NCI-H2081 (cell line): ENCODE results near the gene RNF14.

Source experiments
- DNase-seq, 2 experiments: peaks; one replicate each; lab custom pipeline; 2025; lab: John Stamatoyannopoulos, UW

RNF14 gene

GRCh38 chr5:141947316-141947715 is 21.6 kb upstream of the RNF14 start:
- no peak for DNase-seq

DNA sequence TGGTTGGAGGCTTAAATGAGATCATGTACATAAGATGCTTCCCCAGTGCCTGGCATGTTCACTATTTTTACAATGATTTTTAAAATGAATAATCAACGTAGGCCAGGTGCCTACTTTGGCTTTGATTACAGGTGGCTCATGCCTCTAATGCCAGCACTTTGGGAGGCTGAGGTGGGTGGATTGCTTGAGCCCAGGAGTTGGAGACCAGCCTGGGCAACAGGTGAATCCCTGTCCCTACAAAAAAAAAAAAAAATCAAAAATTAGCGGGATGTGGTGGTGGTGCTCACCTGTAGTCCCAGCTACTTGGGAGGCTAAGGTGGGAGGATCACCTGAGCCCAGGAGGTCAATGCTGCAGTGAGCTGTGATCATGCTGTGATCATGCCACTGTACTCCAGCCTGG is 20.1 kb upstream of the RNF14 start:
- DNase-seq: no peak

GRCh38 chr5:141949511-141949910 is 19.4 kb upstream of the RNF14 start:
- no peak for DNase-seq

DNA sequence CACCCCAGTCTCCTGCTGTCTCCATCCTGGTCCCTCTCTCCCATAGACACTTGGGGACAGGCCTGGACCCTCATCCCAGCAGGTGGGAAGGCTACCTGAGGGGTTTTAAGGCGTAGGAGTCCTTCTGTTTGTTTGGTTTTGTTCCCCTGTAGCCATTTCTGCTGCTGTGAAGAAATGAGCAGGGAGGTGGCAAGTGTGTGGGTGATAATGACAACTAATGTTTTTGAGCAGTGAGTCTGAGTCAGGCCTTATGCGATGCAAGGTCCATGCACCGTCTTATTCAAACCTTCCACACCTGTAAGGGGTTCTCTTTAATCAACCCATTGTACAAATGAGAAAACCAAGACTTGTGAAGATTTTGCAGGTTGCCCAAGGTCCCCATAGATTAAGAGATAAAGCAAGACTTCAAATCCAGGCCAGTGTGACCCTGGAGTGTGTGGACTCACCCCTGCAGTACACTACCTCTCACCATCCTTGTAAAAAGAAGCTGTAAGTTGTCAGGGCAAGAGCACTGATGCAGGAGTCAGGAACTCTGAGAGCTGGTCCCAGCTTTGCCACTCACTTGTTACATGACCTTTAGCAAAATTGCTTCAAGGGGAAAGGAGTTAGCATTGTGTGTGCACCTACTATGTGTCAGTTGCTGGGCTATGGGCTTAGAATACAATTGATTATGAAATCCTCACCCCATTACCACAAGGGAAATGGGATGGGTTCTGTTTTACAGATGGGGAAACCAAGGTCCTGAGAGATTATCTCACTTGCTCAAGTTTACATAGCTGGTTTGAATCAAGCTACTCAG is 18.5 kb upstream of the RNF14 start:
- DNase-seq: no peak

- no peak for DNase-seq
These were observed 17.5 kb upstream of the RNF14 start for GRCh38 chr5:141951332-141951781.

- DNase-seq: no peak
These were observed 16.9 kb upstream of the RNF14 start for GRCh38 chr5:141952020-141952419.

- no peak for DNase-seq
These were observed 14.7 kb upstream of the RNF14 start for GRCh38 chr5:141954194-141954593.

DNA sequence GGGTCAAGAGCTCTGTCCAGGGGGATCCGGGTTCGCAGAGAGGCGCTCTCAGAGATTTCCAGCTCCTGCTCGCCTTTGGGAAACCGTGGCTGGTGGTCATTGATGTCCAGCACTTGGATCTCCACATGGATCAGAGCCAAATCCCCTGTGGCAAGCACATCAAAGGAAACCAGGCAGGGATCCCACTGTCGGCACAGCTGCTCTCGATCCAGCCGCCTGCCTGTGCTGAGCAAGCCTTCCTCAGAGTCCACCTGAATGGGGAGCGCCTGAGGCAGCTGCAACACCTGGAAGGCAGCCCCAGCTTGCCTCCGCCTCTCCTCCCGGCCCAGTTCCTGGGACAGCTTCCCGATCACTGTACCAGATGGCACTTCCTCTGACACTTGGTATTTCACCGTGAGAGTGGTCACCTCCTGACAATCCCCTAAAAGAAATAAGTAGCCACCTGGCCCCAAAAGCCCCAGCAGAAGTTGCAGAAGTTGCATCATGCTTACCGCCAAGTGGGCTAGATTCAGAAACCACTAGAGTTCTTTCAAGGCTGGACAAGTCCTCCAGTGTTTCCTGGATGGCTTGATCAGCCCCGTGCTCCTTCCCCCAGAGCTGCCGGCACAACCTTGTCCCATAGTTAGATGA is 11.4 kb upstream of the RNF14 start:
- no peak for DNase-seq

DNA sequence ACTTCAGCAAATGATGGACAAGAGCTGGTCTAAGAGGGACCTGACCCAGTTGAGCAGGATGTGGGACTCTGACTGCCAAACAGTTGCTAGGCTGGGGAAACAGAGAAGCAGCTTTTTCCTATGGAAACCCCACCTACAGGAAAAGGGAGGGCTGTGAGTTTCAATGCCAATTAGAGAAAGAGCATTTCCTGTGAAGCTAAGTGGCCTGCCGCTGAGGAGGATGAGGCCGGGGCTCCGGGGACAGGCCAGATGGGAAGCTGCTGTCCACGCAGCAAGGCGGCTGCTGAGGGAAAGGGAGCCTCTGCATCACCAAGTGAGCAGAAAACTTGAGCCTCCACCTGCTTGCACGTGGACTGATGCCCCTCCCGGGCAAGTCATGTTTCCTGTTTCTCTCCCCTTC is 10.8 kb upstream of the RNF14 start, which contains the start of gene PCDH12:
Gene PCDH12, minus strand, starts transcription at position 90 of the 400 bp plus-strand sequence. CDS start 351 bp downstream, outside the sequence.
- DNase-seq: peak; percentile 8 to 42

GRCh38 chr5:141958546-141959172 is 10.2 kb upstream of the RNF14 start:
- DNase-seq: no peak

DNA sequence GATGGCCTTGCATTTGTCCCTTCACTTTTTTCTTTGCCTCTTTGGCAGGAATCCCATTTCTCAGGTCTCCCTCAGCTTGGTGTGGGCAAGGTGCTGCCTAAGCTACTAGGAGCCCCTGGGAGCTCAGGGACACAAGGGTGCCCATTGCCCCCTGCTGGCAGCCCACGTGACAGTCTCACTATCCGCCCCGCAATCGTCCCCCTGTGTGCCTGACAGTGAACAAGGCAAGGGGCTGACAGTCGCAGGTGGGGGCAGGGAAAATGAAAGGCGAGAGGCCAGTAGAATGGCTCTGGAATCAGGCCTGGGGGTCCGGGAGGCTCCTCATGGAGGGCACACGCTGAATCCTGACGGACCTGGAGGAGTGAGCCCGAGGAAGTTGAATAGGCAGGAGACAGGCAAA is 8.9 kb upstream of the RNF14 start:
- no peak for DNase-seq

DNA sequence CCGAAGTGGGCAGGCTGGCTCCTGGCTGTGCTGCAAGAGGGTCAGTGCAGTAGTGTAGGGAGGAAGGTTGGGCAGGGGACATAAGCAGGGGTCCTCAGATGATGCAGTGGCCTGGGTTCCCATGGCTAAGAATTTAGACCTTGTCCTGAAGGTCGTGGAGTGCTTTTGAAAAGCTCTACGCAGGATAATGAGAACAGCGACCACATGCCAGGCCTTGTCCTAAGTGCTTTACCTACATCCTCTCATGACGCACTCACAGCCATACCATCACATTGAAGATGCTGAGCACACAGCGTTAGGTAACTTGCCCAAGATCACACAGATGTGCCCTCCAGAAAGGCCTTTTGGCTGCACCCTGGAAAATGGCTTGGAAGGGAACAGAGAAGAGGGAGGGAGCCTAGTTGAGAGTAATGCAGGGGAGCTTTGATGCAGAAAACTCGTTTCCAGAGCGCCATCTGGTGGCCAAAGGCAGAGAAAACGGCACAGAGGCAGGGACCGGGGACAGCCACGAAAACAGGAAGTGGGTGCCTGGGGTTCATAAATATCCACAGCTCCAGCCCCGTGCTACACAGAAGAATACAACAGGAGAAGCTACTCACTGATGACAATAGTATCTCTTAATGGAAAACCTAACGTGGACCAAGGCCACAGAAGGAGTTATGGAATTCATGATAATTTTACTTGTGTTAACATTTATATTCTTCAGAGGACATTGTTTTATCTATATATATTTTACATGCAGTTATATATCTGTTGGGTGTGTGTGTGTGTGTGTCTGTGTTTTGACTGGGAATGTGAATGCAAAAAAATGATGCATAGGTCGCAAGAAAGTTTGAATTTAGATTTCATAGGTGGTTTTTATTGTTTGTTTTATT is 8.2 kb upstream of the RNF14 start:
- peak; percentile 69 to 72 for DNase-seq

DNA sequence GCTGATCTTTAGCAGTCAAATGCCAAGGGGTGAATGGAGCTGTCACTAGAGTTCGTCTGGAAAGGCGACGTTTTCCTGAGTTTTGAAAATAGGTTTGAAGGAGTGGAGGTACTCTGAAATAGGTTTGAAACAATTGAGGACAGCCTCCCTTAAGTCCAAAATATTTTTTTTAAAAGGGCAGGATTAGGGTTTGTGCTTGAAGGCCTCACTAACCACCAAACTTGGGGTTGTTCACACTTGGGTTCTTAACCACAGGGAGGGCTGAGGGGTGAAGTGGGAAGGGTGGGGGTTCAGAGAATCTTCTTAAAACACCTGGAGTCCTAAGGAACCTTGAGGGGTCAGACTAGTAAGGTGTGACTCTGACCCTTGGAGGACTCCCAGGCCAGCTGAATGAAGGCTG is 7.4 kb upstream of the RNF14 start:
- no peak for DNase-seq

- no peak for DNase-seq
These were observed 5.2 kb upstream of the RNF14 start for GRCh38 chr5:141963701-141964100.

DNA sequence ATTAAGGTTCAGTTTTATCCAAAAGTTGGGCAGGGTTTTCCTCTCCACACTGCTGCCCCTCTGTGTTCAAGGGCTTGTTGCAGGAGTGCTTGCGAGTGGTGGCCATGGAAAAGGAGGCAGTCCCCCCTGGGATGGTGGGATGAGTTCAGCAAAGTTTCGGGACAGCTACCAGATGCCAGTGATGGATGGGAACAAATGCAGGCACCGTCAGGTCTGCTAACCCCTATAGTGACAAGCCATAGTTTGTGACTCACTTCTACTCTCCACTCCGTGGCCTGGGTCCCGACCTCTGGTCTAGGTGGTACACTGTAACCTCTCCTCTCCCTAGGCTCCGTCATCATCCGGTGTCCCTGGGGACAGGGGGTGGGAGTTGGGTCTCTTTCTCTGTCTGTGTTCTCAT is 3.8 kb upstream of the RNF14 start:
- DNase-seq: no peak

DNA sequence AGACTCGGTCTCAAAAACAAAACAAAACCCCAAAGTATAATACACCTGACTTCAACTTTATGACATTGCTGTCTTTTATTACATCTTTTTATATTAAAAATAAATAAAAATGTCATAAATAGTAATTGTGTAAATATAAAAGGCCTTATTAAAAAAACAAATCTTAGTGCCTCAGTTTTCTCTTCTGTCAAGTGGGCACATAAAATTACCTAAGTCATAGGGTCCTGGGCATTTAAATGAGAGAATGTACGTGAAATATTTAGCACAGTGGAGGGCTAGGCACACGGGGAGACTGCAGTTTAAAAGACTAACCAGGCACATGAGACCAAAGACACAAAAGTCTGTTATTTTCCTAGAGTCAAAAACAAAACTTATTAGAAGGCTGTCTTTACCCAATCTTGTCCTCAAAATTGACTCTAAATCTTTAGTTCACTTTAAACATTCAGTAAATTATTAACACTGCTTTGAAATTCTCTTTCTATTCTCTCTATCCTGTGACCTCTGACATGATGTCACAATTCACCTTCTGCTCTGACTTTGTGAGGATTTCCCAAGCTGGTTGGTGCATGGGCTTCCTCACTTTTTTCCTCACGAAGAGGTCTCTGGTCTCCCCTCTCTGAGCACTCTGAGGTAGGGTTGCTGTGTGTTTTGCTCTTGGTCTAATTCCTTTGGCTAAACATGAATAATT is 2.5 kb upstream of the RNF14 start:
- DNase-seq: no peak

DNA sequence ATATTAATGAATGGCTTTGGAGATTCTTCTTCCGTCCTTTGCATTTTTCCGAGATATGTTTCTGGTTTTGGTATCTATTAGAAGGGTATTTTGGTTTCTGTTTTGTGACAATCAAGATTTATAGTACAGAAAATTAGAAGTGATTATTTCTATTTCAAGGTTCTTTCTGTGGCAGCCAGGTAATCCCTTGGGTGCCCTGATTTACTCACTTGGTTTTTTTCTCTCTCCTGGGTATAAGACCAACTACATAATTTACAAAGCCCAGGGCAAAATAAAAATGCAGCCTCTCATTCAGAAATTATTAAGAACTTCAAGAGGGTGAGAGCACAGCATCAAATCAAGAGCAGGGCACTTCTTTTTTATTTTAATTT is 2.0 kb upstream of the RNF14 start:
- DNase-seq: no peak

- DNase-seq: no peak
These were observed 1.2 kb downstream of the RNF14 start for GRCh38 chr5:141969783-141970771.

GRCh38 chr5:141973871-141974595 is 5.1 kb downstream of the RNF14 start:
- DNase-seq: no peak

DNA sequence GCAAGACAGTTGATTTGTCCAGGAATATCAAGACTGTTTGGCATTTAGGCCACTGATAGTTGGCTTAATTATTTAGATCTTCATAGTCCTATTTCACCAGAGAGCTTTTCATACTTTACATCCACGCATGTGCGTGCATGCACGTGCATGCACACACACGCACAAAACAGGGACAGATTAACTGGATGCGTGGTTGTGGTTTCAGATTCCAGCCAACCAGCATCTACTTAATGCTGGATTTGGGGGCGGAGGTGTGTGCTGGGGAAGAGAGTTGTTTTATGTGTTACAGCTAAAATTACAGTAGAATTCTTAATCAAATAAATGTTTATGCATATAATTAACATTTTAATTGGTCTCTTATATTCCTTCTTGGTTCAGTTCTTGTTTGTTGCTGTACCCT is 7.3 kb downstream of the RNF14 start:
- DNase-seq: no peak
